ENCODE results near the gene ADORA2B. TPM values are rescaled to one million over a fixed set of nuclear protein-coding genes. Genes with fewer than 3 reads are reported as not detected.
A peak's percentile ranks its signal among the peaks of the same experiment; 100 is the strongest.

The ADORA2B gene
- total RNA-seq, 2 donors from 2014 or later: 1.8 to 2.0 TPM

DNA sequence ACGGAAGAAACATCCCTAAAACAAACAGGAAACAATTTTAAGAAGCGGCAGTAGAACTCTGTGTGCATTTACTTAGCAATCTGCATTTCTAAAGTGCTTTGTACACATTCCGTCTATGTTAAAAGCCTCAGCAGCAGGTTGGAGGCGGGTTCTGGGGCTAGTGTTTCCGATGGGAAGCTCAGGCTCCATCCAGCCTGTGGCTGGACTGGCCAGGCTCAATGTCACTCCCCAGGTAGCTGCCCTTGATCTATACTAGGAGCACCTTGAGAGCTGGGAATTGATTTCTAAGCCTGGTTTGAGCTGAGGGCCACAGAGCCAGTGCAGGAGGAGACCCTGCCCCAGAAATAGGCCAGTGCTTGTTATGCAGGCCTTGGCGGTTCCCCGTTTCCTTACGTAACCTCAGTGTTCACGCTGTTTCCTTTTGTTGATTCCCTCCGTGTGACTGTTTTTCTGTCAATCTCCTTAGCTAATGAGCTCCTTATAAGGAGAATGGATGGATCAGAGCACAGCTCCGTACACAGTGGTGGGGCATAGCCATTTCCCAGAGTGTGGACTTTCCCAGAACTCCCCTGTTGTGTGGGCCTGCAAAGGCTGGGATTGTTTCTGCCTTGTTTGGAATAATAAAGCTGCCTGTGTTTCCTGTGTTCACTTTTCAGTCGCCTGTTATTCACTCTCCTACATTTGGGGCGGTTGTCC is 21.4 kb downstream of the ADORA2B start:
- TF ChIP-seq, protein P1, sequence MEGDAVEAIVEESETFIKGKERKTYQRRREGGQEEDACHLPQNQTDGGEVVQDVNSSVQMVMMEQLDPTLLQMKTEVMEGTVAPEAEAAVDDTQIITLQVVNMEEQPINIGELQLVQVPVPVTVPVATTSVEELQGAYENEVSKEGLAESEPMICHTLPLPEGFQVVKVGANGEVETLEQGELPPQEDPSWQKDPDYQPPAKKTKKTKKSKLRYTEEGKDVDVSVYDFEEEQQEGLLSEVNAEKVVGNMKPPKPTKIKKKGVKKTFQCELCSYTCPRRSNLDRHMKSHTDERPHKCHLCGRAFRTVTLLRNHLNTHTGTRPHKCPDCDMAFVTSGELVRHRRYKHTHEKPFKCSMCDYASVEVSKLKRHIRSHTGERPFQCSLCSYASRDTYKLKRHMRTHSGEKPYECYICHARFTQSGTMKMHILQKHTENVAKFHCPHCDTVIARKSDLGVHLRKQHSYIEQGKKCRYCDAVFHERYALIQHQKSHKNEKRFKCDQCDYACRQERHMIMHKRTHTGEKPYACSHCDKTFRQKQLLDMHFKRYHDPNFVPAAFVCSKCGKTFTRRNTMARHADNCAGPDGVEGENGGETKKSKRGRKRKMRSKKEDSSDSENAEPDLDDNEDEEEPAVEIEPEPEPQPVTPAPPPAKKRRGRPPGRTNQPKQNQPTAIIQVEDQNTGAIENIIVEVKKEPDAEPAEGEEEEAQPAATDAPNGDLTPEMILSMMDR (conservative IDR thresholded peaks at IDR 0.05): no peak
- H3K9me3 ChIP-seq (ENCODE audit: control insufficient read depth, low read length): no peaks in the 10 kb centered on the region
- peak overlapping the region; percentile 93 for H3K27ac Mint-ChIP-seq
- peak overlapping the region; percentile 36 for H3K4me3 Mint-ChIP-seq
- H3K27ac ChIP-seq (ENCODE audit: low read depth, low read length): peak overlapping the region; percentile 96
- DNase-seq: peak; percentile 96
- peaks cover 29% of the 10 kb centered on the region for H3K4me1 Mint-ChIP-seq
- peak overlapping the region; percentile 16 for H3K9ac ChIP-seq (ENCODE audit: extremely low read depth, low read length, poor library complexity, severe bottlenecking)
- H3K36me3 ChIP-seq (ENCODE audit: control insufficient read depth, insufficient read depth, low read length): no peaks in the 10 kb centered on the region
- WGBS, 2 experiments (ENCODE audit: insufficient coverage in 1 of 2, insufficient read length in 1 of 2): 22 to 31% methylated on average over 11 to 13 of the region's 13 CpGs
- no peaks in the 10 kb centered on the region for H3K27me3 Mint-ChIP-seq (ENCODE audit: insufficient read depth)
- no peaks in the 10 kb centered on the region for H3K36me3 Mint-ChIP-seq (ENCODE audit: low read depth)
- peaks cover 15% of the 10 kb centered on the region for H3K4me1 ChIP-seq (ENCODE audit: control insufficient read depth, insufficient read depth, low read length)
- H3K27me3 ChIP-seq (ENCODE audit: control insufficient read depth, insufficient read depth, low read length, poor library complexity, severe bottlenecking): no peaks in the 10 kb centered on the region
- no peaks in the 10 kb centered on the region for H3K9me3 Mint-ChIP-seq
- peak overlapping the region; percentile 64 for H3K4me3 ChIP-seq (ENCODE audit: low read length)

DNA sequence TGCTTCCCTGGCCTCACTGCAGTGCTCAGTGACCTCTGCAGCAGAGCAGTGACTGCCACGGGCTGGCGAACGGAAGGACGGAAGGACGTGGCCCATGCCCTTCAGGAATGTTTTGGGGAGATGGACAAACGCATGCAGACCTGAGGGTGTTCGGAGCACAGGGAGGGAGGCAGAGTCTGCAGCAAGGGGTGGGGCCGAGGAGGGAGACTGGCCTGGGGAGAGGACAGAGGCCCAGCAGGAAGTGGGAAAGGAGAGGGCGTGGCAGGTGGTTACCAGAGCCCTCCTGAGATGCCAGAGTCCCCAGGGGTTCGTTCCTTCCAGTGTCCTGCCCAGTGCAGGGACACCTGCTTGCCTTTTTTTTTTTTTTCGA is 21.9 kb downstream of the ADORA2B start:
- H3K27ac ChIP-seq (ENCODE audit: low read depth, low read length): peak overlapping the region; percentile 96
- Mint-ChIP-seq H3K4me3 (peak overlapping the region; percentile 36), H3K4me1 (peaks cover 34% of the 10 kb centered on the region), H3K36me3 (ENCODE audit: low read depth) (no peaks in the 10 kb centered on the region), H3K27me3 (ENCODE audit: insufficient read depth) (no peaks in the 10 kb centered on the region), H3K27ac (peak overlapping the region; percentile 93), H3K9me3 (no peaks in the 10 kb centered on the region)
- H3K4me1 ChIP-seq (ENCODE audit: control insufficient read depth, insufficient read depth, low read length): peaks cover 15% of the 10 kb centered on the region
- WGBS, 2 experiments (ENCODE audit: insufficient coverage in 1 of 2, insufficient read length in 1 of 2): 32 to 100% methylated on average over 1 to 11 of the region's 11 CpGs
- peak; percentile 90 for DNase-seq
- H3K27me3 ChIP-seq (ENCODE audit: control insufficient read depth, insufficient read depth, low read length, poor library complexity, severe bottlenecking): no peaks in the 10 kb centered on the region
- no peaks in the 10 kb centered on the region for H3K36me3 ChIP-seq (ENCODE audit: control insufficient read depth, insufficient read depth, low read length)
- H3K4me3 ChIP-seq (ENCODE audit: low read length): peak overlapping the region; percentile 64
- peak overlapping the region; percentile 16 for H3K9ac ChIP-seq (ENCODE audit: extremely low read depth, low read length, poor library complexity, severe bottlenecking)
- H3K9me3 ChIP-seq (ENCODE audit: control insufficient read depth, low read length): no peaks in the 10 kb centered on the region
- TF ChIP-seq, protein P1 (conservative IDR thresholded peaks at IDR 0.05): no peak

DNA sequence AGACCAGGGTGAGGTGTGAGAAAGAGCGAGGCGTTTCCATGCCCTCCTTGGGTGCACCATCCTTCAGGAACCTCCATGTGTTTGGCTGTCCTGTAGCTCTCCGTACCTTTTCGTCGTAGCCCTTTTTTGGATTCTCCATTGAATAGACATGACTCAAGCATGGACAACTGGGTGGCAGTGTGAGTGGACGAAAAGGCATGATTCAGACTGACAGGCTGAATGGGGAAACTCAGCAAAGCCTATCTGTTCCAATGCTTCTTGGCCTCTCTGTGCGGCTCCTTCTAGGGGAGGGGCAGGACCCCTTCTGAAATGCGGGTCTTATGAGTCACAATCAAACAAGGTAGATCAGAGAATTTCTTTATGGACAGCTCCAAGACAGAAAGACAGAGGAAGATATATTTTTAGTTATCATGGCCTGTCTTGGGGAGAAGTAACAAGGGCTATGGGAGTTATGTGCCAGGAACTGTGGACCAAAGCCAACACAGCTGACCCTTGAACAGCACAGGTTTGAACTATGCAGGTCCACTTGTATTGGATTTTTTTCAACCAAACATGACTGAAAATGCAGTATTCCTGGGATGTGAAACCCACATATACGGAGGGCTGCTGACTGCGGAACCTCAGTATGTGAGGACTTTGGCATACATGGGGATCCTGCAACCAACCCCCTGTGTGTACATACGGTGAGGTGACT is 22.9 kb downstream of the ADORA2B start:
- H3K4me1 ChIP-seq (ENCODE audit: control insufficient read depth, insufficient read depth, low read length): peaks cover 15% of the 10 kb centered on the region
- H3K4me3 Mint-ChIP-seq: no peak overlapping the region
- H3K27me3 Mint-ChIP-seq (ENCODE audit: insufficient read depth): no peaks in the 10 kb centered on the region
- H3K36me3 ChIP-seq (ENCODE audit: control insufficient read depth, insufficient read depth, low read length): no peaks in the 10 kb centered on the region
- 90% methylated on average over 8 to 11 of the region's 11 CpGs for WGBS, 2 experiments (ENCODE audit: insufficient coverage in 1 of 2, insufficient read length in 1 of 2)
- H3K36me3 Mint-ChIP-seq (ENCODE audit: low read depth): no peaks in the 10 kb centered on the region
- TF ChIP-seq, protein P1 (conservative IDR thresholded peaks at IDR 0.05): no peak
- H3K27me3 ChIP-seq (ENCODE audit: control insufficient read depth, insufficient read depth, low read length, poor library complexity, severe bottlenecking): no peaks in the 10 kb centered on the region
- H3K9ac ChIP-seq (ENCODE audit: extremely low read depth, low read length, poor library complexity, severe bottlenecking): no peak overlapping the region
- H3K9me3 ChIP-seq (ENCODE audit: control insufficient read depth, low read length): no peaks in the 10 kb centered on the region
- peaks cover 36% of the 10 kb centered on the region for H3K4me1 Mint-ChIP-seq
- no peak overlapping the region for H3K4me3 ChIP-seq (ENCODE audit: low read length)
- no peak overlapping the region for H3K27ac Mint-ChIP-seq
- no peaks in the 10 kb centered on the region for H3K9me3 Mint-ChIP-seq
- peak overlapping the region; percentile 96 for H3K27ac ChIP-seq (ENCODE audit: low read depth, low read length)
- no peak for DNase-seq

All from endodermal cell (in vitro differentiated cells).